Stimulated activated CD8-positive, alpha-beta memory T cell treated with anti-CD3 and anti-CD28 coated beads, Interleukin-7, amount 100 ng/mL, for 4 hours (primary cell): ENCODE results near the gene TMEM128.
"Not testable (repeated sequence)": the region's sequence is repeated elsewhere in the genome, so short reads cannot be mapped to it uniquely, and the experiment has no call there.

Experiments
- DNase-seq, 2 donors: peaks; one replicate each; pipeline ENCODE4 v3.0.0-alpha.2; 2020; ENCODE audit warnings: low read depth in 2 of 2

Gene TMEM128

GRCh38 chr4:4188557-4188956 lies 59.5 kb downstream of the TMEM128 start:
- not testable (repeated sequence) for DNase-seq
